ENCODE results near the gene TPRA1. TPM values are rescaled to one million over a fixed set of nuclear protein-coding genes. Genes with fewer than 3 reads are reported as not detected.

TPRA1 gene
- total RNA-seq, 1 experiment from 2014 or later: 24.2 TPM

DNA sequence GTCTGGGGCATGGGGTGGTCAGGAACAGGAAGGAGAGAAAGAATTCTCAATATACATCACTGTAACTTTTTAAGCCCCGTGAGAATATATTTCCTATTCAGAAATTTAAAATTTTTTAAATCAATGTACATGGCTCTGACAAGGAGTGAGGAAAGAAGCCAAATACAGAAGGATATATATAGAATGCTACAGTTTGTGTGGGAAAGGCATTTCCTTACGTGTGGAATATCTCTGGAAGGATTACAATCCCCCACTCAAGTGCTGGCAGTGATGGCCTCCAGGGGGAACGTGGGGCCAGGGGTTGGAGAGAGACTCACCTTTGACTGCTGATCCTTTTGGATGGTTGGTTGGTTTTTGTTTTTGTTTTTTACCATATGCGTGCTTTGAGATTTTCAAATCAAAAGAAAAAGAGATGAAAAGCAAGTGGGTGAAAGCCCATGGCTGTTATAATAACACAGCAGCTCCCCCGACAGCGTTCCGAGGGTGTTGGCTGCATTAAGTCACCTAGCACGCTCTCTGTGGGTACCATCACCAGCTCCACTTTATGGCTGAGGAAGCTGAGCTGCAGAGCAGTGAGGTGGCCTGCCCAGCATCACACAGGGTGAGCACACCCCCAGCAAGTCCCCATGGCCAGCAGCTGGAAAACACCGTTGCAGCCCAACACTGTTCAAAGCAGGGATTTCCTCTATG lies 39.9 kb downstream of the TPRA1 start (continued):
- TF ChIP-seq, protein P1, sequence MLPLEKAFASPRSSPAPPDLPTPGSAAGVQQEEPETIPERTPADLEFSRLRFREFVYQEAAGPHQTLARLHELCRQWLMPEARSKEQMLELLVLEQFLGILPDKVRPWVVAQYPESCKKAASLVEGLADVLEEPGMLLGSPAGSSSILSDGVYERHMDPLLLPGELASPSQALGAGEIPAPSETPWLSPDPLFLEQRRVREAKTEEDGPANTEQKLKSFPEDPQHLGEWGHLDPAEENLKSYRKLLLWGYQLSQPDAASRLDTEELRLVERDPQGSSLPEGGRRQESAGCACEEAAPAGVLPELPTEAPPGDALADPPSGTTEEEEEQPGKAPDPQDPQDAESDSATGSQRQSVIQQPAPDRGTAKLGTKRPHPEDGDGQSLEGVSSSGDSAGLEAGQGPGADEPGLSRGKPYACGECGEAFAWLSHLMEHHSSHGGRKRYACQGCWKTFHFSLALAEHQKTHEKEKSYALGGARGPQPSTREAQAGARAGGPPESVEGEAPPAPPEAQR (CRISPR knock-in tag; IDR thresholded peaks at IDR 0.05): no peak
- TF ChIP-seq CREM (CRISPR knock-in tag; IDR thresholded peaks at IDR 0.05) (no peak), TEAD1 (CRISPR knock-in tag; IDR thresholded peaks at IDR 0.05) (no peak)

DNA sequence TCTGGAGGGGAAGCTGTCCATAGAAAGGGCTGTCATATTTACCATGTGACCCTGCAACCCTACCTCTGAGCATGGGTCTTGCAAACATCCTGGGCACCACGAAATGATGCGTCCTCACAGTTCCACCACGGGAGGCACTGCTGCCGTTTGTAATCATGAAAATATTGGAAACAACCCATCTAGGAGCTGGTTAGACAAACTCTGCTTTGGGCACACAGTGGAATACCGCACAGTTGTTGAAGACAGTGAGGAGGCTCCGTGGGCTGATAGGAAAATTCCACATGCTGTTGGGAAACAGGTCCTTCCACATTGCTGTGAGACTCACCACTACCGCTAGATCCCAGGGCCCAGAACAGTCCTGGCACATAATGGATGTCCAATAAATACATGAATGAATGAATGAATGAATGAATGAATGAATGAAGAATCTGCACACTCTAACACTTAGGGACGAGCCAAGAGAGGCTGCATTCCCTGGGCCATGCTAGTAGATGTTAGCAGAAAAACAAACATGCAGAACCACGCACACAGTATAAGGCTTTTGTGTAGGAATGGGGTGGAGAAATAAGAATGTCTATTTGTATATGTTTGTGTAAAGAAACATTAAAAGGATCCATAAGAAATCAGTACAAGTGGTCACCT lies 40.6 kb downstream of the TPRA1 start:
- ChIA-PET POLR2A (no interaction called here), CTCF (interaction anchor here (3.4 kb wide), 1 partner anchor 25 kb away, joined by 17 read pairs; no protein-coding TSS in a partner anchor)
- H3K36me3 Mint-ChIP-seq: no peaks in the 10 kb centered on the region

DNA sequence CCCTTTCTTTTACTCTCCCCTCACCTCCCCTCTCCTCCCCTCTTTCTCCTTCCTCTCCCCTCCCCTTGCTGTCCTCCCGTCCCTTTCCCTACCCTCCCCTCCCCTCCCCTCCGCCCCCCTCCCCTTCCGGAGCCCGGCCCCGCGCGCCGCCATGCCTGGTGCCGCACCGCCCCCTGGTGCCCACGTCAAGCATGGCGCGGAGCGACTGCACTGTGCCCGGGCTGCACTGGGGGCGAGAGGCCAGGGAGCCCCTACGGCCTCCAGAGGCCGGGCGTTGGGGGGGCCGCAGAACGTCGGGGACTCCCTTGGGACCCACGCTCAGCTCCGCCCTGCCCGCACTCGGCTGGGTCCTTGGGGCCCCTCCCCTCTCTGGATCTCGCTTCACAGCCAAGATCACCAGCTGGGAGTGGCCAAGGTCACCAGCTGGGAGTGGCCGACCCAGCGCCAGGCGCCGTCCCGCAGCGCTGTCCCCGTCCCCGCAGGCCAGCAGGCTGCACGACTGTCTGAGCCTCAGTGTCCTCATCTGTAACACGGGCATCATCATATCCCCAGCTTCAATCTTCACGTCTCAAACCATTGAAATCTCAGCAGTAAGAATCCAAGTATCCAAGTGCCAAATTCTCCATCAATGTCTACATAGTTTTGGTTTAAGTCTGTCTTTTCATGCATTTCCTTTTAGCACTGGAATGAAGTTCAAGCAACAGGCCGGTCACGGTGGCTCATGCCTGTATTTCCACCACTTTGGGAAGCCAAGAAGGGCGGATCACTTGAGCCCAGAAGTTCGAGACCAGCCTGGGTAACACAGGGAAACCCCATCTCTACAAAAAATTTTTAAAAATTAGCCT lies 42.5 kb downstream of the TPRA1 start:
- H3K9me3 Mint-ChIP-seq: no peaks in the 10 kb centered on the region
- peaks cover 8% of the 10 kb centered on the region; the same call in 1 of the 2 replicates for H3K27me3 Mint-ChIP-seq (ENCODE audit: low read depth)
- CTCF ChIA-PET: interaction anchor here (0.6 to 6.5 kb wide), 27 partner anchors 8 to 888 kb away, joined by 3 to 106 read pairs (median 3); partner anchors contain the start of genes PRR20G and TPRA1
- no peaks in the 10 kb centered on the region for H3K36me3 Mint-ChIP-seq
- no peak overlapping the region for H3K27ac Mint-ChIP-seq
- DNase-seq (ENCODE audit: low spot score) (peak; percentile 89), ATAC-seq (peak; percentile 74)
- H3K4me3 Mint-ChIP-seq: peak overlapping the region; percentile 75
- POLR2A ChIA-PET: interaction anchor here (1.2 kb wide), 1 partner anchor 92 kb away, joined by 3 read pairs; no protein-coding TSS in a partner anchor
- peaks cover 26% of the 10 kb centered on the region for H3K4me1 Mint-ChIP-seq
- TF ChIP-seq, protein P2, sequence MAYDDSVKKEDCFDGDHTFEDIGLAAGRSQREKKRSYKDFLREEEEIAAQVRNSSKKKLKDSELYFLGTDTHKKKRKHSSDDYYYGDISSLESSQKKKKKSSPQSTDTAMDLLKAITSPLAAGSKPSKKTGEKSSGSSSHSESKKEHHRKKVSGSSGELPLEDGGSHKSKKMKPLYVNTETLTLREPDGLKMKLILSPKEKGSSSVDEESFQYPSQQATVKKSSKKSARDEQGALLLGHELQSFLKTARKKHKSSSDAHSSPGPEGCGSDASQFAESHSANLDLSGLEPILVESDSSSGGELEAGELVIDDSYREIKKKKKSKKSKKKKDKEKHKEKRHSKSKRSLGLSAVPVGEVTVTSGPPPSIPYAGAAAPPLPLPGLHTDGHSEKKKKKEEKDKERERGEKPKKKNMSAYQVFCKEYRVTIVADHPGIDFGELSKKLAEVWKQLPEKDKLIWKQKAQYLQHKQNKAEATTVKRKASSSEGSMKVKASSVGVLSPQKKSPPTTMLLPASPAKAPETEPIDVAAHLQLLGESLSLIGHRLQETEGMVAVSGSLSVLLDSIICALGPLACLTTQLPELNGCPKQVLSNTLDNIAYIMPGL (CRISPR knock-in tag; IDR thresholded peaks at IDR 0.05): 0 out of 2 replicates have a peak, but pooled peaks have one; percentile 56
- no peak for TF ChIP-seq SOX15 (CRISPR knock-in tag; IDR thresholded peaks at IDR 0.05)
- TF ChIP-seq, protein P3, sequence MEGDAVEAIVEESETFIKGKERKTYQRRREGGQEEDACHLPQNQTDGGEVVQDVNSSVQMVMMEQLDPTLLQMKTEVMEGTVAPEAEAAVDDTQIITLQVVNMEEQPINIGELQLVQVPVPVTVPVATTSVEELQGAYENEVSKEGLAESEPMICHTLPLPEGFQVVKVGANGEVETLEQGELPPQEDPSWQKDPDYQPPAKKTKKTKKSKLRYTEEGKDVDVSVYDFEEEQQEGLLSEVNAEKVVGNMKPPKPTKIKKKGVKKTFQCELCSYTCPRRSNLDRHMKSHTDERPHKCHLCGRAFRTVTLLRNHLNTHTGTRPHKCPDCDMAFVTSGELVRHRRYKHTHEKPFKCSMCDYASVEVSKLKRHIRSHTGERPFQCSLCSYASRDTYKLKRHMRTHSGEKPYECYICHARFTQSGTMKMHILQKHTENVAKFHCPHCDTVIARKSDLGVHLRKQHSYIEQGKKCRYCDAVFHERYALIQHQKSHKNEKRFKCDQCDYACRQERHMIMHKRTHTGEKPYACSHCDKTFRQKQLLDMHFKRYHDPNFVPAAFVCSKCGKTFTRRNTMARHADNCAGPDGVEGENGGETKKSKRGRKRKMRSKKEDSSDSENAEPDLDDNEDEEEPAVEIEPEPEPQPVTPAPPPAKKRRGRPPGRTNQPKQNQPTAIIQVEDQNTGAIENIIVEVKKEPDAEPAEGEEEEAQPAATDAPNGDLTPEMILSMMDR (IDR thresholded peaks at IDR 0.05): peak; percentile 70
- TF ChIP-seq ZNF121 (CRISPR knock-in tag; IDR thresholded peaks at IDR 0.05): peak; percentile 95
- TF ChIP-seq, protein P4, sequence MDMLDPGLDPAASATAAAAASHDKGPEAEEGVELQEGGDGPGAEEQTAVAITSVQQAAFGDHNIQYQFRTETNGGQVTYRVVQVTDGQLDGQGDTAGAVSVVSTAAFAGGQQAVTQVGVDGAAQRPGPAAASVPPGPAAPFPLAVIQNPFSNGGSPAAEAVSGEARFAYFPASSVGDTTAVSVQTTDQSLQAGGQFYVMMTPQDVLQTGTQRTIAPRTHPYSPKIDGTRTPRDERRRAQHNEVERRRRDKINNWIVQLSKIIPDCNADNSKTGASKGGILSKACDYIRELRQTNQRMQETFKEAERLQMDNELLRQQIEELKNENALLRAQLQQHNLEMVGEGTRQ (CRISPR knock-in tag; IDR thresholded peaks at IDR 0.05): 0 out of 2 replicates have a peak, but pooled peaks have one; percentile 19
- no peak for TF ChIP-seq RORB (CRISPR knock-in tag; IDR thresholded peaks at IDR 0.05)
- TF ChIP-seq TCF7 (CRISPR knock-in tag; IDR thresholded peaks at IDR 0.05; ENCODE audit: low read depth): no peak
- TF ChIP-seq JUN (CRISPR knock-in tag; IDR thresholded peaks at IDR 0.05): no peak
- no peak for TF ChIP-seq EMX1 (CRISPR knock-in tag; IDR thresholded peaks at IDR 0.05)
- TF ChIP-seq FOXP1 (CRISPR knock-in tag; IDR thresholded peaks at IDR 0.05; ENCODE audit: borderline replicate concordance): peak; percentile 63; the same call in 1 of the 2 replicates
- TF ChIP-seq TEAD1 (CRISPR knock-in tag; IDR thresholded peaks at IDR 0.05): 0 out of 2 replicates have a peak, but pooled peaks have one; percentile 38
- TF ChIP-seq ZNF138 (CRISPR knock-in tag; conservative IDR thresholded peaks at IDR 0.05): 0 out of 2 replicates have a peak, but pooled peaks have one; percentile 71
- TF ChIP-seq GTF2I (CRISPR knock-in tag; conservative IDR thresholded peaks at IDR 0.05): peak; percentile 4; the same call in 1 of the 2 replicates
- no peak for TF ChIP-seq GRHL2 (CRISPR knock-in tag; IDR thresholded peaks at IDR 0.05; ENCODE audit: insufficient replicate concordance, severe bottlenecking)
- no peak for TF ChIP-seq SMAD4 (CRISPR knock-in tag; IDR thresholded peaks at IDR 0.05)
- TF ChIP-seq, protein P5, sequence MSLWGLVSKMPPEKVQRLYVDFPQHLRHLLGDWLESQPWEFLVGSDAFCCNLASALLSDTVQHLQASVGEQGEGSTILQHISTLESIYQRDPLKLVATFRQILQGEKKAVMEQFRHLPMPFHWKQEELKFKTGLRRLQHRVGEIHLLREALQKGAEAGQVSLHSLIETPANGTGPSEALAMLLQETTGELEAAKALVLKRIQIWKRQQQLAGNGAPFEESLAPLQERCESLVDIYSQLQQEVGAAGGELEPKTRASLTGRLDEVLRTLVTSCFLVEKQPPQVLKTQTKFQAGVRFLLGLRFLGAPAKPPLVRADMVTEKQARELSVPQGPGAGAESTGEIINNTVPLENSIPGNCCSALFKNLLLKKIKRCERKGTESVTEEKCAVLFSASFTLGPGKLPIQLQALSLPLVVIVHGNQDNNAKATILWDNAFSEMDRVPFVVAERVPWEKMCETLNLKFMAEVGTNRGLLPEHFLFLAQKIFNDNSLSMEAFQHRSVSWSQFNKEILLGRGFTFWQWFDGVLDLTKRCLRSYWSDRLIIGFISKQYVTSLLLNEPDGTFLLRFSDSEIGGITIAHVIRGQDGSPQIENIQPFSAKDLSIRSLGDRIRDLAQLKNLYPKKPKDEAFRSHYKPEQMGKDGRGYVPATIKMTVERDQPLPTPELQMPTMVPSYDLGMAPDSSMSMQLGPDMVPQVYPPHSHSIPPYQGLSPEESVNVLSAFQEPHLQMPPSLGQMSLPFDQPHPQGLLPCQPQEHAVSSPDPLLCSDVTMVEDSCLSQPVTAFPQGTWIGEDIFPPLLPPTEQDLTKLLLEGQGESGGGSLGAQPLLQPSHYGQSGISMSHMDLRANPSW (CRISPR knock-in tag; conservative IDR thresholded peaks at IDR 0.05; ENCODE audit: low read depth): no peak

More for the DNA sequence above, 40.6 kb downstream of the TPRA1 start:
- no peak for TF ChIP-seq SMAD3 (CRISPR knock-in tag; IDR thresholded peaks at IDR 0.05; ENCODE audit: borderline replicate concordance)
- TF ChIP-seq, protein P6, sequence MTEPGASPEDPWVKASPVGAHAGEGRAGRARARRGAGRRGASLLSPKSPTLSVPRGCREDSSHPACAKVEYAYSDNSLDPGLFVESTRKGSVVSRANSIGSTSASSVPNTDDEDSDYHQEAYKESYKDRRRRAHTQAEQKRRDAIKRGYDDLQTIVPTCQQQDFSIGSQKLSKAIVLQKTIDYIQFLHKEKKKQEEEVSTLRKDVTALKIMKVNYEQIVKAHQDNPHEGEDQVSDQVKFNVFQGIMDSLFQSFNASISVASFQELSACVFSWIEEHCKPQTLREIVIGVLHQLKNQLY (CRISPR knock-in tag; IDR thresholded peaks at IDR 0.05): no peak
- no peak for TF ChIP-seq FOXK1 (CRISPR knock-in tag; IDR thresholded peaks at IDR 0.05)
- peaks cover 8% of the 10 kb centered on the region; the same call in 1 of the 2 replicates for H3K27me3 Mint-ChIP-seq (ENCODE audit: low read depth)
- H3K9me3 Mint-ChIP-seq: no peaks in the 10 kb centered on the region
- H3K4me1 Mint-ChIP-seq: peaks cover 20% of the 10 kb centered on the region
- DNase-seq (ENCODE audit: low spot score): no peak
- no peak overlapping the region for H3K4me3 Mint-ChIP-seq
- no peak for ATAC-seq
- H3K27ac Mint-ChIP-seq: no peak overlapping the region
